ENCODE results near the gene POMT1. TPM values are rescaled to one million over a fixed set of nuclear protein-coding genes. Genes with fewer than 3 reads are reported as not detected.

Gene POMT1
- total RNA-seq, 1 donor from 2014 or later = 54.8 TPM

- Mint-ChIP-seq H3K4me3 (no peak overlapping the region), H3K36me3 (peaks cover 3% of the 10 kb centered on the region), H3K27me3 (ENCODE audit: low read depth) (peaks cover 39% of the 10 kb centered on the region), H3K9me3 (peaks cover 13% of the 10 kb centered on the region), H3K27ac (no peak overlapping the region), H3K4me1 (peaks cover 5% of the 10 kb centered on the region)
- TF ChIP-seq CTCF (IDR thresholded peaks at IDR 0.05; ENCODE audit: unreplicated experiment) = no peak
- DNase-seq (ENCODE audit: low spot score in 2 of 2, unreplicated experiment in 2 of 2) = no peak
Observed at GRCh38 chr9:131557855-131558548, 55.3 kb downstream of the POMT1 start.

- H3K4me3 Mint-ChIP-seq = no peak overlapping the region
- H3K9me3 Mint-ChIP-seq = peaks cover 13% of the 10 kb centered on the region
- peaks cover 3% of the 10 kb centered on the region for H3K36me3 Mint-ChIP-seq
- peaks cover 25% of the 10 kb centered on the region for H3K27me3 Mint-ChIP-seq (ENCODE audit: low read depth)
- H3K4me1 Mint-ChIP-seq = peaks cover 5% of the 10 kb centered on the region
- no peak overlapping the region for H3K27ac Mint-ChIP-seq
- DNase-seq (ENCODE audit: low spot score in 2 of 2, unreplicated experiment in 2 of 2) = no peak
- TF ChIP-seq CTCF (IDR thresholded peaks at IDR 0.05; ENCODE audit: unreplicated experiment) = no peak
Observed at GRCh38 chr9:131559421-131560000, 56.8 kb downstream of the POMT1 start.

- Mint-ChIP-seq H3K9me3 (peaks cover 13% of the 10 kb centered on the region), H3K36me3 (peaks cover 3% of the 10 kb centered on the region), H3K27ac (peak overlapping the region; percentile 19), H3K4me3 (no peak overlapping the region), H3K27me3 (ENCODE audit: low read depth) (no peaks in the 10 kb centered on the region), H3K4me1 (peaks cover 5% of the 10 kb centered on the region)
- DNase-seq (ENCODE audit: low spot score in 2 of 2, unreplicated experiment in 2 of 2) = no peak
- no peak for TF ChIP-seq CTCF (IDR thresholded peaks at IDR 0.05; ENCODE audit: unreplicated experiment)
Observed at GRCh38 chr9:131562032-131562959, 59.6 kb downstream of the POMT1 start.

- no peaks in the 10 kb centered on the region for H3K27me3 Mint-ChIP-seq (ENCODE audit: low read depth)
- no peak overlapping the region for H3K27ac Mint-ChIP-seq
- H3K36me3 Mint-ChIP-seq = peaks cover 11% of the 10 kb centered on the region
- no peak for TF ChIP-seq CTCF (IDR thresholded peaks at IDR 0.05; ENCODE audit: unreplicated experiment)
- peaks cover 5% of the 10 kb centered on the region for H3K4me1 Mint-ChIP-seq
- peaks cover 12% of the 10 kb centered on the region for H3K9me3 Mint-ChIP-seq
- H3K4me3 Mint-ChIP-seq = no peak overlapping the region
- no peak for DNase-seq (ENCODE audit: low spot score in 2 of 2, unreplicated experiment in 2 of 2)
Observed at GRCh38 chr9:131565369-131565768, 62.7 kb downstream of the POMT1 start.

- Mint-ChIP-seq H3K27me3 (ENCODE audit: low read depth) (no peaks in the 10 kb centered on the region), H3K36me3 (peaks cover 14% of the 10 kb centered on the region), H3K9me3 (peaks cover 8% of the 10 kb centered on the region), H3K4me3 (no peak overlapping the region), H3K27ac (no peak overlapping the region), H3K4me1 (peaks cover 5% of the 10 kb centered on the region)
- TF ChIP-seq CTCF (IDR thresholded peaks at IDR 0.05; ENCODE audit: unreplicated experiment) = no peak
- DNase-seq (ENCODE audit: low spot score in 2 of 2, unreplicated experiment in 2 of 2) = no peak
Observed at GRCh38 chr9:131566158-131566557, 63.4 kb downstream of the POMT1 start.

Measured in mesothelial cell of epicardium (in vitro differentiated cells).